ENCODE data around the gene FBLN2.

GRCh38 chr3:13686367-13687160, 137.6 kb downstream of the FBLN2 start:
- TF ChIP-seq CTCF (IDR thresholded peaks at IDR 0.05) (no peak), EP300 (IDR thresholded peaks at IDR 0.05) (no peak), POLR2A (IDR thresholded peaks at IDR 0.05) (no peak)

Data from suprapubic skin (tissue), 3 donors.